GM12873 (cell line): ENCODE data around the gene MGAT5.

Source experiments
- CTCF ChIP-seq: IDR thresholded peaks from 2 replicates; pipeline ENCODE4 v1.5.1; 2012; ENCODE audit warnings: low read depth, mild to moderate bottlenecking, moderate library complexity, low read length, control low read depth; ENCODE audit not compliant: insufficient read depth; ENCODE audit errors: missing control alignments

The MGAT5 gene

GRCh38 chr2:134449157-134449556, 195.3 kb downstream of the MGAT5 start:
- no peak for TF ChIP-seq CTCF

GRCh38 chr2:134449751-134450513, 196.1 kb downstream of the MGAT5 start:
- TF ChIP-seq CTCF: no peak

GRCh38 chr2:134451347-134451630, 197.4 kb downstream of the MGAT5 start:
- no peak for TF ChIP-seq CTCF

- no peak for TF ChIP-seq CTCF
Measured at GRCh38 chr2:134452042-134452733, 198.3 kb downstream of the MGAT5 start.

- TF ChIP-seq CTCF: no peak
Measured at GRCh38 chr2:134453476-134453875, 199.6 kb downstream of the MGAT5 start.

GRCh38 chr2:134453973-134454372, 200.1 kb downstream of the MGAT5 start:
- TF ChIP-seq CTCF: no peak

- TF ChIP-seq CTCF: no peak
Measured at GRCh38 chr2:134454426-134454825, 200.6 kb downstream of the MGAT5 start.
